Measurements from ENCODE around the gene IZUMO1R. TPM values are rescaled to one million over a fixed set of nuclear protein-coding genes. Genes with fewer than 3 reads are reported as not detected.
"Not testable (repeated sequence)": the region's sequence is repeated elsewhere in the genome, so short reads cannot be mapped to it uniquely, and the experiment has no call there.

IZUMO1R gene
- not detected for polyA plus RNA-seq
- long read RNA-seq, donor 1, result 0 reads
- long read RNA-seq, donor 2, result 0 reads
- long read RNA-seq, donor 3, result 0 reads
- long read RNA-seq, donor 4, result 0 reads
- long read RNA-seq, donor 5, result 0 reads
- long read RNA-seq, donor 6, result 0 reads
- long read RNA-seq, donor 7, result 0 reads
- long read RNA-seq, donor 8, result 0 reads
- long read RNA-seq, donor 9, result 0 reads
- long read RNA-seq, donor 10, result 0 reads

DNA sequence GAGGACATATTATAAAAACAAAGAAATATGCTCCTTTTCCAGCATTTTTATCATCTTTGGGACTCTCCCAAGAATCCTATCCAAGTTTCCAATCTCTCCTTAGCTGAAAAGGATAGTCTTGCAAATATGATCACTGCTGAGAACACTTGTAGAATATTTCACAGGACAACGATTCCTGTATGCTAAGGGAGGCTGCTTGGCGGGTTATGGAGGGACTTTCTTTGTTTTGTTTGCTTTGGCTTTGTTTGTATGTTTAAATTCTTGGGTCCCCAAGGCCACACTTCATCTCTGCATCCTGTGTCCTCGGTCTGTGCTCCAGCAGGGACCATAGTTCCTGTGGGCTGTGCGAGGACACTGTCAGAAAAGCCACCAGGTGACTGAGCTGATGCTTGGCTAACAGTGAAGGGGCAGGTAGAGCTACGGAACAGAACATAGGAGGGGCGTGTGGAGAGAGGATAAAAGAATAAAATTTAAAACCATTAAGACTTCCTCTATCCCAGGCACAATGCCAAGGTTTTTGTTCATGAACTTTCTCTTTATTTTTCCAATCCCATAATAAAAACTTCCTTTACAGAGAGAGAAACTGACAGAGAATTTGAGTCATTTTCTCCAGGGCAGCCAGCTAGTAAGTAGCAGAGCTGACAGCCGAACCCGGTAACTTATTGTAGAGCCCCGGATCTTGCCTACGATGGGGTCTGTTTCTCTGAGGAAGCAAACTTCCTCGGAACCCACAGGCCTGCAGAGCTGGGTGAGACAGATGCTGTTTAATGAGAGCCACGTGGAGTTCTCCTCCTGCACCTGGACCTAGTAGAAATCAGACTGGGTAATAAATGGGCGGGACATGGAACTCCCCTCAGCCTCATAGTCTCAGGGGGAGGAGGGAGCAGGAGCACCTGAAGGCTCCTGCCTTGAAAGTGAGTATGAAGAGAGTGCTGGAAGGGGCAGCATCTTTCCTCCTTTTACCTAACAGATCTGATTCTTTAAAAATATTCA, at the start of gene IZUMO1R:
Gene IZUMO1R, plus strand, starts transcription at position 615 of the 993 bp plus-strand sequence. CDS start 1,057 bp downstream, outside the sequence.
- H3K9me3 ChIP-seq (ENCODE audit: control insufficient read depth in 2 of 2, insufficient read depth in 1 of 2, low read depth in 1 of 2, low read length in 1 of 2), result no peaks in the 10 kb centered on the region
- H3K4me1 ChIP-seq (ENCODE audit: control insufficient read depth in 3 of 3, insufficient read depth in 2 of 3, low read depth in 1 of 3, low read length in 2 of 3), result peaks cover 0 to 3% (median 0%) of the 10 kb centered on the region in 3 donors
- no peak within 1 kb of the TSS for H3K4me3 ChIP-seq (ENCODE audit: low read depth in 1 of 3, low read length in 3 of 3)
- peak; percentile 3 to 12 for DNase-seq
- no peak within 1 kb of the TSS for H3K27ac ChIP-seq (ENCODE audit: low read depth in 1 of 3, low read length in 2 of 3)
- 31 to 35% (median 31%) methylated on average over 13 of the region's 13 CpGs for WGBS, 3 donors
- no peak for FAIRE-seq
- H3K36me3 ChIP-seq (ENCODE audit: control insufficient read depth in 3 of 3, insufficient read depth in 2 of 3, low read depth in 1 of 3, low read length in 3 of 3), result no peaks in the 10 kb centered on the region
- H3K27me3 ChIP-seq (ENCODE audit: control insufficient read depth in 3 of 3, insufficient read depth in 3 of 3, low read length in 3 of 3), result no peaks in the 10 kb centered on the region

DNA sequence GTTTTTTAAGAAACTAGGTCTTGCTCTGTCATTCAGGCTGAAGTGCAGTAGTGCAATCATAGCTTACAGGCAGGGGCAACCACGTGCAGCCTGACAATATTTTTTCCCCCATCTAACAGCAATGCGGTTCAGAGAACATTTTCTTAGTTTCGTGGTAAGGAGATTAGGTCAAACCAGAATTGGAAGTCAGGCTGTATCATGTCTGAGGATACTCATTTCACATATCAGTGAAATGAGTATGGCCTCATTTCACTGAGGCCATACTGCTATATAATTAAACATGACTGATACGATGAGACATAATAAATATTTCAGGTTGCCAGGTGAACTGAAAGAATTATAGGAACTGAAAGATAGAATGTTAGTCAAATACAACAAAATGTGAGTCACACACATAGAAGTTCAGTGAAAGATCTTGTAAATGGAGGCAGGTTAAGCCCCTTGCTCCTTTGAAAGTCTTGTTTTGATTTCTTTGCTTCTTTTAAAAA, 32.5 kb upstream of the IZUMO1R start:
- no peaks in the 10 kb centered on the region for H3K27me3 ChIP-seq (ENCODE audit: control insufficient read depth in 3 of 3, insufficient read depth in 3 of 3, low read length in 3 of 3)
- H3K36me3 ChIP-seq (ENCODE audit: control insufficient read depth in 3 of 3, insufficient read depth in 2 of 3, low read depth in 1 of 3, low read length in 3 of 3), result no peaks in the 10 kb centered on the region
- 52 to 59% (median 58%) methylated on average over 4 of the region's 4 CpGs for WGBS, 3 donors
- H3K9me3 ChIP-seq (ENCODE audit: control insufficient read depth in 2 of 2, insufficient read depth in 1 of 2, low read depth in 1 of 2, low read length in 1 of 2), result peaks cover 0 to 2% of the 10 kb centered on the region in 2 donors
- H3K4me3 ChIP-seq (ENCODE audit: low read depth in 1 of 3, low read length in 3 of 3), result no peak overlapping the region
- no peak for FAIRE-seq
- H3K4me1 ChIP-seq (ENCODE audit: control insufficient read depth in 3 of 3, insufficient read depth in 2 of 3, low read depth in 1 of 3, low read length in 2 of 3), result no peaks in the 10 kb centered on the region
- H3K27ac ChIP-seq (ENCODE audit: low read depth in 1 of 3, low read length in 2 of 3), result no peak overlapping the region
- no peak for DNase-seq

DNA sequence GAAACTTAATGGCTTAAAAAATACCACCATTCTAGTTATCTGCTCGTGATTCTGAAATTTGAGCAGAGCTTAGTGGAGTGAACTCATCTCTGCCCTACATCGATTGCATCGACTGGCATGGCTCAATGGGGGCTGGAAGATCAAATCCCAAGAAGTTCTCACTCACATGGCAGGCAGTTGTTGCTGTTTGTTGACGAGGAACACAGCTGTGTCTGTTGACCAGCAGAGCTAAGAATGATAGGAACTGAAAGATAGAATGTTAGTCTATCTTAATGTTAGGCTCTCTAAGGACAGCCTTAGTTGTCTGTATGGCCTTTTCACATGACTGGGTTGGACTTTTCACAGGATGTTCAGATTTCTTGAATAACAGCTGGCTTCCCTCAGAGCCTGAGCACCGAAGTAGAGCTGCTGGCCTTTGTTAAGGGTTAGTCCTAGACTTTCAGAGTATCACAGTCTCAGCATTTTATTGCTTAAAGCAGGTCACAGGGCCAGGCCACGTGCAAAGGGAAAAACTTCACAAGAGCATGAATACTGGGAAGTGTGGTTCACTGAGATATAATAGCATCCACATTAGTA, 31.6 kb upstream of the IZUMO1R start:
- no peak for FAIRE-seq

DNA sequence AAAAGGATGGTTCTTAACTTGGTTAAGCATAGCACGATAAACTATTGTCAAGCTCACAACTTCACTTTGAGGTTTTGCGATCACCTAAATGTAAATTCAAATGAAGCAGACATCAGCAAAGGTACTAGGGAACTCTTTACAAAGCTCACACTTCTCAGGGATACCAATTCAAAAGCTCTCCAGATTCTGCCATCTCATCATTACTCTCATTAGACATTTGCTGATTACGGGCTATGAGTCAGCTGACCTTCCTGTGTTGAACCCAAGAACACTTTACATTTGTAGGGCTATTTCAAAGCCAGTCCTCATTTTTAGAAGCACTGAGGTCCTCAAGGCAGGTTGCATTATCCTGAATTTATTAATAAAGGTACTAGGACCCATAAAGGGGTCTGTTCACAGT, 28.4 kb upstream of the IZUMO1R start:
- H3K4me1 ChIP-seq (ENCODE audit: control insufficient read depth in 3 of 3, insufficient read depth in 2 of 3, low read depth in 1 of 3, low read length in 2 of 3), result no peaks in the 10 kb centered on the region
- H3K27ac ChIP-seq (ENCODE audit: low read depth in 1 of 3, low read length in 2 of 3), result no peak overlapping the region
- no peak for FAIRE-seq
- WGBS, 3 donors, result 89 to 92% (median 90%) methylated on average over 3 of the region's 3 CpGs
- H3K27me3 ChIP-seq (ENCODE audit: control insufficient read depth in 3 of 3, insufficient read depth in 3 of 3, low read length in 3 of 3), result no peaks in the 10 kb centered on the region
- no peaks in the 10 kb centered on the region for H3K36me3 ChIP-seq (ENCODE audit: control insufficient read depth in 3 of 3, insufficient read depth in 2 of 3, low read depth in 1 of 3, low read length in 3 of 3)
- H3K4me3 ChIP-seq (ENCODE audit: low read depth in 1 of 3, low read length in 3 of 3), result no peak overlapping the region
- H3K9me3 ChIP-seq (ENCODE audit: control insufficient read depth in 2 of 2, insufficient read depth in 1 of 2, low read depth in 1 of 2, low read length in 1 of 2), result no peaks in the 10 kb centered on the region
- no peak for DNase-seq

More for the DNA sequence above, 31.6 kb upstream of the IZUMO1R start:
- Histone ChIP-seq H3K4me1 (ENCODE audit: control insufficient read depth in 3 of 3, insufficient read depth in 2 of 3, low read depth in 1 of 3, low read length in 2 of 3) (no peaks in the 10 kb centered on the region), H3K36me3 (ENCODE audit: control insufficient read depth in 3 of 3, insufficient read depth in 2 of 3, low read depth in 1 of 3, low read length in 3 of 3) (no peaks in the 10 kb centered on the region), H3K4me3 (ENCODE audit: low read depth in 1 of 3, low read length in 3 of 3) (no peak overlapping the region), H3K27me3 (ENCODE audit: control insufficient read depth in 3 of 3, insufficient read depth in 3 of 3, low read length in 3 of 3) (no peaks in the 10 kb centered on the region), H3K9me3 (ENCODE audit: control insufficient read depth in 2 of 2, insufficient read depth in 1 of 2, low read depth in 1 of 2, low read length in 1 of 2) (peaks cover 0 to 2% of the 10 kb centered on the region in 2 donors), H3K27ac (ENCODE audit: low read depth in 1 of 3, low read length in 2 of 3) (no peak overlapping the region)
- 44 to 49% (median 45%) methylated on average over 6 of the region's 6 CpGs for WGBS, 3 donors
- no peak for DNase-seq

DNA sequence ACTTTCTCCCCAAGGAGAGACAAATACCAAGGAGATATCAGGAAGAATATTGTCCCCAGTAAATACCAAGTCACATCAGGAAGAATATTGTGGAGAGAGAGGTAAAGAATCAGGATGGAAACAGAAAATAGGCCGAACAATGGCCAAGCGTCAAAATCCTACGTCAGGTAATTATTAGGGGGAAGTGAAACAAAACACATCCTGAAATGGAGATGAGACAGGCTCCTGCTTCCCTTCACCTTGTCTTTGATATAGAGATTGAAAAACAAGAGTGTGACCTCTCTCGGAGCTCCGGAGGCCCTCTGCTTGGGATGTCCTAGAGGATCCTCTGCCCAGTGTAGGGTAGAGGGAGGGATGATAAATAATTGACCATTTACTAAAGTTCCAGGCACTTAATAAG, 27.4 kb upstream of the IZUMO1R start:
- FAIRE-seq, result no peak
- WGBS, 3 donors, result 84 to 93% (median 91%) methylated on average over 5 of the region's 5 CpGs

DNA sequence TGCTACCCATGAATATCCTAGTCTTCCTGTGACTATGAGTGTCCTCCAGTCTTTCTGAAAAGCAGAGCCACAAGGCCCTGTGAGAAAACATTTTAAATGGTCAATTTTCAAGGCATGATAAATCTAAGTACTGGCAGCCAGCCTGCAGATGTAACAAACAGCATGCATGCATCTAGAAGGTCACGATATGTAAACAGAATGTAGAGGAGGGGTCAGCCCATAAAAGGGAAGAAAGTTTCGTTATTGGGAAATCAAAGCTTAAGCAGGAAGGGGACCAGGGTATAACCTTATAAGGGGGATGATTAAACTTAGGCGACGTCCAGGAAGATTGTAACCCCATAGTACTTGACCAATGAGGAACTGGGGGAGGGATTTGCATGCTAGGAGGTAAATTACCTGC, 26.2 kb upstream of the IZUMO1R start:
- not testable (repeated sequence) for H3K4me1 ChIP-seq (ENCODE audit: control insufficient read depth in 3 of 3, insufficient read depth in 2 of 3, low read depth in 1 of 3, low read length in 2 of 3); DNase-seq; H3K27ac ChIP-seq (ENCODE audit: low read depth in 1 of 3, low read length in 2 of 3); H3K9me3 ChIP-seq (ENCODE audit: control insufficient read depth in 2 of 2, insufficient read depth in 1 of 2, low read depth in 1 of 2, low read length in 1 of 2); H3K36me3 ChIP-seq (ENCODE audit: control insufficient read depth in 3 of 3, insufficient read depth in 2 of 3, low read depth in 1 of 3, low read length in 3 of 3); H3K27me3 ChIP-seq (ENCODE audit: control insufficient read depth in 3 of 3, insufficient read depth in 3 of 3, low read length in 3 of 3); FAIRE-seq; H3K4me3 ChIP-seq (ENCODE audit: low read depth in 1 of 3, low read length in 3 of 3)
- 41 to 45% (median 41%) methylated on average over 4 of the region's 4 CpGs for WGBS, 3 donors

More for the DNA sequence above, 27.4 kb upstream of the IZUMO1R start:
- Histone ChIP-seq H3K9me3 (ENCODE audit: control insufficient read depth in 2 of 2, insufficient read depth in 1 of 2, low read depth in 1 of 2, low read length in 1 of 2) (no peaks in the 10 kb centered on the region), H3K4me3 (ENCODE audit: low read depth in 1 of 3, low read length in 3 of 3) (no peak overlapping the region), H3K4me1 (ENCODE audit: control insufficient read depth in 3 of 3, insufficient read depth in 2 of 3, low read depth in 1 of 3, low read length in 2 of 3) (no peaks in the 10 kb centered on the region), H3K36me3 (ENCODE audit: control insufficient read depth in 3 of 3, insufficient read depth in 2 of 3, low read depth in 1 of 3, low read length in 3 of 3) (no peaks in the 10 kb centered on the region), H3K27ac (ENCODE audit: low read depth in 1 of 3, low read length in 2 of 3) (no peak overlapping the region), H3K27me3 (ENCODE audit: control insufficient read depth in 3 of 3, insufficient read depth in 3 of 3, low read length in 3 of 3) (no peaks in the 10 kb centered on the region)
- DNase-seq, result no peak

DNA sequence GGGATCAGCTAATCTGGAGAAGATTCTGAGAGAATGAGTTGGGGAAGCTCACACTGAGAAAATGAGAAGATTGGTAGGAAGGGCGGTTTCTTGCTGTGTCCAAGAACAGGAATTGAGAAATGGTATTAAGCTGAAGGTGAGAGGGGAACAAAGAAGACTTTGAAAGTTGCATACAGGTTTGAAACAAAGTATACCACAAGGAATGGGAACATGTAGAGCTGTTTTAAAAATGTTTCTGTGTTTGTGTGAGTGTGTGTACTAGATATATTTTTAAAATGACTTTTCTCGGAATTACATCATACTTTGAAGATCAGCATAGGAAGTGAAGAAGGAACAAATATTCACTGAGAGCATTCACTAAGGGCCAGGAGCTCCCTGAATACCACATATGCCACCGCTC, 24.4 kb upstream of the IZUMO1R start:
- FAIRE-seq, result no peak
- 86 to 94% (median 87%) methylated on average over 3 of the region's 3 CpGs for WGBS, 3 donors

DNA sequence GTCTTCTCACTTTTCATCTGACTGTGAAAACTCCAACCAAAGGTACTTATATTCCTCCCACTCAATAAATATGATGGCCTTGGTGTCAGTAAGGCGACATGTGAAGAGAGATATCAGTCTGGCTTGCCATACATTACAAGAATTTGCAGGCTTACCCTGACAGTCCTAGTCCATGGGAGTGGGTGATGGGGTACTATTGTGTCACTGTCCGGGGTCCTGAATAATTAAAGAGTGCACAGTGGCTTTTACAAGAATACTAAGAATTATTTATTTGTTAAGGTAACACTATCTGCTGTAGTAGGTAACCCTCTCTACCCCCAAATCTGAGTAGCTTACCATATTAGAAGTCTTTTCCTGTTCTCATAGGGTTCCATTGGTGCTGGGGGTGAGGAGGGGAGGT, 23.1 kb upstream of the IZUMO1R start:
- DNase-seq, result no peak

More for the DNA sequence above, 24.4 kb upstream of the IZUMO1R start:
- no peak for DNase-seq
- H3K4me1 ChIP-seq (ENCODE audit: control insufficient read depth in 3 of 3, insufficient read depth in 2 of 3, low read depth in 1 of 3, low read length in 2 of 3), result no peaks in the 10 kb centered on the region
- H3K4me3 ChIP-seq (ENCODE audit: low read depth in 1 of 3, low read length in 3 of 3), result no peak overlapping the region
- H3K36me3 ChIP-seq (ENCODE audit: control insufficient read depth in 3 of 3, insufficient read depth in 2 of 3, low read depth in 1 of 3, low read length in 3 of 3), result no peaks in the 10 kb centered on the region
- no peaks in the 10 kb centered on the region for H3K27me3 ChIP-seq (ENCODE audit: control insufficient read depth in 3 of 3, insufficient read depth in 3 of 3, low read length in 3 of 3)
- no peak overlapping the region for H3K27ac ChIP-seq (ENCODE audit: low read depth in 1 of 3, low read length in 2 of 3)
- H3K9me3 ChIP-seq (ENCODE audit: control insufficient read depth in 2 of 2, insufficient read depth in 1 of 2, low read depth in 1 of 2, low read length in 1 of 2), result no peaks in the 10 kb centered on the region

More for the DNA sequence above, 23.1 kb upstream of the IZUMO1R start:
- Histone ChIP-seq H3K9me3 (ENCODE audit: control insufficient read depth in 2 of 2, insufficient read depth in 1 of 2, low read depth in 1 of 2, low read length in 1 of 2) (no peaks in the 10 kb centered on the region), H3K4me1 (ENCODE audit: control insufficient read depth in 3 of 3, insufficient read depth in 2 of 3, low read depth in 1 of 3, low read length in 2 of 3) (no peaks in the 10 kb centered on the region), H3K27ac (ENCODE audit: low read depth in 1 of 3, low read length in 2 of 3) (no peak overlapping the region), H3K27me3 (ENCODE audit: control insufficient read depth in 3 of 3, insufficient read depth in 3 of 3, low read length in 3 of 3) (no peaks in the 10 kb centered on the region), H3K36me3 (ENCODE audit: control insufficient read depth in 3 of 3, insufficient read depth in 2 of 3, low read depth in 1 of 3, low read length in 3 of 3) (no peaks in the 10 kb centered on the region), H3K4me3 (ENCODE audit: low read depth in 1 of 3, low read length in 3 of 3) (no peak overlapping the region)
- no peak for FAIRE-seq
- 86 to 88% (median 88%) methylated on average over 2 of the region's 2 CpGs for WGBS, 3 donors
